GM23248 (cell line): ENCODE data around the gene ZNF385B. TPM values are rescaled to one million over a fixed set of nuclear protein-coding genes. Genes with fewer than 3 reads are reported as not detected.

Experiments used
- DNase-seq: peaks from one replicate; pipeline ENCODE4 v3.0.0-alpha.2; 2015
- H2AFZ ChIP-seq: fragments of 200-600 bp; sonication (generic); 2 replicates; pipeline ENCODE4 v1.6.1; 2016; ENCODE audit warnings: antibody characterized with exemption
- H3F3A ChIP-seq: fragments of 200-600 bp; sonication (generic); 2 replicates; pipeline ENCODE4 v1.6.1; 2016; ENCODE audit warnings: mild to moderate bottlenecking, antibody characterized with exemption, mixed run types; ENCODE audit not compliant: insufficient read depth
- H3K27ac ChIP-seq: fragments of 200-600 bp; sonication (generic); 2 replicates; pipeline ENCODE4 v1.5.1; 2016; ENCODE audit warnings: mild to moderate bottlenecking
- H3K27me3 ChIP-seq: fragments of 200-600 bp; sonication (generic); replicated peaks from 2 replicates; pipeline ENCODE4 v1.6.1; 2016; ENCODE audit warnings: mild to moderate bottlenecking; ENCODE audit not compliant: insufficient read depth
- H3K36me3 ChIP-seq: fragments of 200-600 bp; sonication (generic); 2 replicates; pipeline ENCODE4 v1.6.1; 2016; ENCODE audit warnings: low read depth, mild to moderate bottlenecking
- H3K4me1 ChIP-seq: fragments of 200-600 bp; sonication (generic); 2 replicates; pipeline ENCODE4 v1.6.1; 2016; ENCODE audit warnings: mild to moderate bottlenecking; ENCODE audit not compliant: insufficient read depth
- H3K4me2 ChIP-seq: fragments of 200-600 bp; sonication (generic); one replicate; pipeline ENCODE4 v1.6.1; 2016; ENCODE audit warnings: mild to moderate bottlenecking; ENCODE audit not compliant: unreplicated experiment
- H3K4me3 ChIP-seq: fragments of 200-600 bp; sonication (generic); 2 replicates; pipeline ENCODE4 v1.5.1; 2016; ENCODE audit warnings: mild to moderate bottlenecking
- H3K79me2 ChIP-seq: fragments of 200-600 bp; sonication (generic); 2 replicates; pipeline ENCODE4 v1.6.1; 2016; ENCODE audit warnings: mild to moderate bottlenecking; ENCODE audit not compliant: insufficient read depth
- H3K9ac ChIP-seq: fragments of 200-600 bp; sonication (generic); 2 replicates; pipeline ENCODE4 v1.6.1; 2016; ENCODE audit warnings: mild to moderate bottlenecking
- H3K9me2 ChIP-seq: fragments of 200-600 bp; sonication (generic); 2 replicates; pipeline ENCODE4 v1.6.1; 2016; ENCODE audit warnings: mixed run types, mild to moderate bottlenecking, moderate library complexity; ENCODE audit not compliant: insufficient read depth
- H3K9me3 ChIP-seq: fragments of 200-600 bp; sonication (generic); one replicate; pipeline ENCODE4 v1.6.1; 2017; ENCODE audit warnings: low read depth
- H4K20me1 ChIP-seq: fragments of 200-600 bp; sonication (generic); 2 replicates; pipeline ENCODE4 v1.6.0; 2016; ENCODE audit not compliant: insufficient read depth
- EZH2 ChIP-seq: fragments of 200-600 bp; sonication (generic); IDR thresholded peaks from 2 replicates; pipeline ENCODE4 v1.6.1; 2018; ENCODE audit warnings: antibody characterized with exemption, mild to moderate bottlenecking; ENCODE audit not compliant: insufficient read depth, poor library complexity, severe bottlenecking
- EZH2phosphoT487 ChIP-seq: fragments of 200-600 bp; sonication (generic); IDR thresholded peaks from 2 replicates; pipeline ENCODE4 v1.6.1; 2018; ENCODE audit warnings: antibody characterized with exemption, moderate library complexity, mild to moderate bottlenecking, low read depth; ENCODE audit not compliant: insufficient read depth
- WGBS, 2 experiments: methylation state at CpG; one replicate each; pipeline ENCODE4 v1.1.6; 2015 to 2017; ENCODE audit warnings: low lambda C conversion rate in 2 of 2, low coverage in 1 of 2; ENCODE audit errors: missing lambda C conversion rate in 2 of 2; 5-methylcytosine and 5-hydroxymethylcytosine counted together
- in situ Hi-C: fragments of 300-500 bp; cut with MboI; formaldehyde crosslinking; loops from 2 replicates; pipeline ENCODE4 v1.15.0; 2020
- polyA plus RNA-seq: library from polyadenylated mRNA; unstranded; fragments of >200 nt; fragmentation: Nextera tagmentation; extraction: Ambion mirVana; gene quantifications from 2 replicates; pipeline ENCODE4 v1.2.1, GENCODE V29; 2016
- total RNA-seq: library from RNA; depleted of rRNA; stranded (reverse); fragments of >200 nt; shearing (Covaris generic); gene quantifications from 2 replicates; pipeline ENCODE4 v1.2.3, GENCODE V29; 2014; rRNA removed

ZNF385B gene
- total RNA-seq: not detected in 2 replicates
- 0.30 TPM in 1 of 2 replicates, not detected in the other for polyA plus RNA-seq

DNA sequence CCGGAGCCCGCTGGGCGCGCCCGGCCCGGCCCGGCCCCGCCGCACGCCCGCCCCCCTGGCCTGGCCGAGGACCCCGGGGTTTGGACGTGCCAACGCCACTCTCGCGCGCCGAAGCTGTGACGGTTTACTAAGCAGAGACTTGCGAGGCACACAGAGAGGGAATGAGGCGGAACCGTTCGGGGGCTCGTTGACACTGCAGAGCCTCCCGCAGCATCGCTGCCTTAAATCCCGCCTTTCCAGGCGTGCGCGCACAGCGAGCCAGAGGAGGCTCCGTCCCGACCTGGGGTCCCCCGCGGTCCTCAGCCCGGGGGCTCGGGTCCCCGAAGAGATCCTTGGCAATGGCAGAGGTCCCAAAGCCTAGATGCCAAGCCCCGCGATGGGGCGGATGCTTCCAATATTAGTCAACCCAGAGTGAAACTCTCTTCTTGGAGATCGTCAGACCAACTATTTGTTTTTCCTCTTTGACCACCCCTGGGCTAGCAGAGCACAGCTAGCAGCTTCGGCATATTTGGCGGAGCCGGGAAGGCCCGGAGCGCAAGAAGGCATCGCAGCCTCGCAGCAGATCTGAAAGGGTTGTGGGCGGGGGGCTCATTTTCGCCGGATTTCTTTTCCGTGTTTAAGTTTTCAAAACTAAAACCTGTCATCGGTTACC, at the start of gene ZNF385B:
Gene ZNF385B (minus strand): TSS at position 197 of the 652 bp plus-strand sequence.
- no peaks in the 10 kb centered on the region for H3K9me2 ChIP-seq
- H2AFZ ChIP-seq: peak within 1 kb of the TSS; percentile 89
- peak within 1 kb of the TSS; percentile 95 for H3K4me2 ChIP-seq
- H3K4me1 ChIP-seq: no peaks in the 10 kb centered on the region
- H4K20me1 ChIP-seq: no peaks in the 10 kb centered on the region
- TF ChIP-seq EZH2 (peak; percentile 58), EZH2phosphoT487 (no peak)
- H3K9me3 ChIP-seq: no peaks in the 10 kb centered on the region
- no peaks in the 10 kb centered on the region for H3K79me2 ChIP-seq
- no peak within 1 kb of the TSS for H3K27ac ChIP-seq
- in situ Hi-C loops: no loop called here
- H3K4me3 ChIP-seq: peak within 1 kb of the TSS; percentile 92
- H3K36me3 ChIP-seq: no peaks in the 10 kb centered on the region
- WGBS, 2 experiments: 2 to 3% methylated on average over 48 to 50 of the region's 55 CpGs
- peaks cover 60% of the 10 kb centered on the region for H3K27me3 ChIP-seq
- no peak within 1 kb of the TSS for H3K9ac ChIP-seq
- DNase-seq: peak; percentile 54
- H3F3A ChIP-seq: no peaks in the 10 kb centered on the region

DNA sequence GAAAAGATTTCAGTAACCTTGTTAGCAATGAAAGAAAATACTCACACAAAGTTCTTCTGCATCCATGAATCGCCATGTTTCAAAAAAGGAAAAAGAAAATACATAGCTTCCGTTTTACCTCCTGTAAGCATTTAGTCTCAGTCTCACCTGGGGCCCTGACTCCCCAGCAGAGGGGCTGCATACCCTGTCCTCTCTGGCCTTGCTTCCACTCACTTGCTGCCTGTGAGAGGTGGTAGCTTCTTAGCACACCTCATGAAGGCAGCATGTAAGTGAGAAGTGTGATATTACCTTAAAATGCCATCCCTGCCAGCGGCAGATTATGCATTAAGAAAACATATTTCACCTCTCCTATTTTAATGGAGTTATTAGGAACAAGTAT, 49.3 kb upstream of the ZNF385B start:
- no peaks in the 10 kb centered on the region for H3K9me3 ChIP-seq
- H2AFZ ChIP-seq: no peak overlapping the region
- no peak overlapping the region for H3K4me3 ChIP-seq
- WGBS, 2 experiments: 54 to 64% methylated on average over 3 of the region's 3 CpGs
- H3K9me2 ChIP-seq: no peaks in the 10 kb centered on the region
- no peak overlapping the region for H3K27ac ChIP-seq
- no peak overlapping the region for H3K9ac ChIP-seq
- no peaks in the 10 kb centered on the region; the same call in 1 of the 2 replicates for H3K27me3 ChIP-seq
- in situ Hi-C loops: no loop called here
- no peak for TF ChIP-seq EZH2
- no peaks in the 10 kb centered on the region for H3K79me2 ChIP-seq
- no peak overlapping the region for H3K4me2 ChIP-seq
- H3K36me3 ChIP-seq: no peaks in the 10 kb centered on the region
- DNase-seq: no peak
- H3K4me1 ChIP-seq: no peaks in the 10 kb centered on the region
- no peaks in the 10 kb centered on the region for H4K20me1 ChIP-seq
- no peaks in the 10 kb centered on the region for H3F3A ChIP-seq

DNA sequence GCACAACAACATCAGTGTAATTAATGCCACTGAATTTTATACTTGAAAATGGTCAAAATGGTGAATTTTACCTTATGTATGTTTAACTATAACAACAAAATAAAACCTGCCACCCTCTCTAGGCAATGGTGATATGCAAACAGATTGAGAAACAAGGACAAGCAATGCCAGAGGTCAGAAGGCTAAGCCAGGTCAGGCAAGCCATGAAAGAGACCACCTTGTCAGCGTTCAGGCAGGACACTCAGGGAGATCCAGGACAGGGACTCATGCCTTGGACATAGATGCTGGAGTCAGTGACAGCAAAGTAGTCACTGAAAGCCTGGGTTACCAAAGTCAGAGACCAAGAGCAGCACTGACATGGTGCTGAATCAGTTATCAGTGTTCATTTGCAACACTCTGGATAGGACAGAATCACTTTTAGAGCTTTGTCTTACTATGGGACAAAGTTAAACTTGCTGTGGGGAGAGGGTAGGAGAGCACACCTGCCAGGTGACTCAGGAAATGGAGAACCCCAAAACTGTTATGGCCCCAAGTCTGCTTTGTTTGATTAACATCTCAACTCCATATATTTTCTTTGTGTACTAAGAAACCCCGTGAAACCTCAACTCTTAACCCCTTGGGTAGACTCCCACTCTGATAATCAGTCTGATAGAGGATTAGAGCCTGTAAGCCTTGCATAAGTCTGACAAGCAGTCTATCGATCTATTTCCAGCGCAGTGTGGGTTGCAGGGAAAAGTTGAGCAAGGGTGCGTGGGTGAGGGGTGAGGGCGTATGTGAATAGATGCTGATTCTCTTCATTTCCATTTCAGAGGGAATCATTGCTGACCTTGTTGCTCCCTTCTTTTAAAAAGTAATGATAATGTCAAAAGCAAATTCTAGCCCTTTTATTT, 48.7 kb upstream of the ZNF385B start:
- no peak for DNase-seq
- Histone ChIP-seq H3K79me2 (no peaks in the 10 kb centered on the region), H3K4me2 (no peak overlapping the region), H3K4me1 (no peaks in the 10 kb centered on the region), H3K27ac (no peak overlapping the region), H3K36me3 (no peaks in the 10 kb centered on the region), H3F3A (no peaks in the 10 kb centered on the region), H4K20me1 (no peaks in the 10 kb centered on the region), H3K9ac (no peak overlapping the region), H3K9me3 (no peaks in the 10 kb centered on the region), H3K4me3 (no peak overlapping the region), H3K27me3 (no peaks in the 10 kb centered on the region; the same call in 1 of the 2 replicates), H3K9me2 (no peaks in the 10 kb centered on the region), H2AFZ (no peak overlapping the region)
- in situ Hi-C loops: no loop called here
- 81 to 84% methylated on average over 6 of the region's 6 CpGs for WGBS, 2 experiments
- TF ChIP-seq EZH2phosphoT487 (no peak), EZH2 (no peak)

DNA sequence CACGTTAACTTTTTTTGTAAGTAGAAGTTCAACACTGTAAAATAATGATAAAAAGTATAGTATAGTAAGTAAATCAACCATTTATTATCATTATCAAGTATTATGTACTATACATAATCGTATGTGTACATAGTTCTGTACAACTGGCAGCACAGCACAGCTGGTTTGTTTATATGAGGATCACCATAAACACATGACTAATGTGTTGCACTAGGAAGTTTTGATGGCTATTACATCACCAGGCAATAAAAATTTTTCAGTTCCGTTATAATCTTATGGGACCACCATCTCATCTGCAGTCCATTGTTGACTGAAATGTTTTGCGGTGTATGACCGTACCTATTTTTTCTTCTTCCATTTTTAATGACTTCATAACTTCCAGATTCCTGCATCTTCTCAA, 39.2 kb upstream of the ZNF385B start:
- H3K79me2 ChIP-seq: no peaks in the 10 kb centered on the region
- 52 to 53% methylated on average over 5 of the region's 5 CpGs for WGBS, 2 experiments

More for the DNA sequence above, 39.2 kb upstream of the ZNF385B start:
- H3K27ac ChIP-seq: no peak overlapping the region
- H3K4me2 ChIP-seq: no peak overlapping the region
- no peaks in the 10 kb centered on the region for H3K9me2 ChIP-seq
- H3K9me3 ChIP-seq: no peaks in the 10 kb centered on the region
- no peaks in the 10 kb centered on the region for H3K27me3 ChIP-seq
- no peak for TF ChIP-seq EZH2phosphoT487
- TF ChIP-seq EZH2: no peak
- no peaks in the 10 kb centered on the region for H3K36me3 ChIP-seq
- no peak overlapping the region for H3K4me3 ChIP-seq
- H3K4me1 ChIP-seq: no peaks in the 10 kb centered on the region
- in situ Hi-C loops: no loop called here
- no peak overlapping the region for H3K9ac ChIP-seq
- no peaks in the 10 kb centered on the region for H3F3A ChIP-seq
- no peaks in the 10 kb centered on the region for H4K20me1 ChIP-seq
- H2AFZ ChIP-seq: no peak overlapping the region
- no peak for DNase-seq
